Measurements from ENCODE around the gene NDC80.
"Not testable (repeated sequence)": the region's sequence is repeated elsewhere in the genome, so short reads cannot be mapped to it uniquely, and the experiment has no call there.

NDC80 gene

DNA sequence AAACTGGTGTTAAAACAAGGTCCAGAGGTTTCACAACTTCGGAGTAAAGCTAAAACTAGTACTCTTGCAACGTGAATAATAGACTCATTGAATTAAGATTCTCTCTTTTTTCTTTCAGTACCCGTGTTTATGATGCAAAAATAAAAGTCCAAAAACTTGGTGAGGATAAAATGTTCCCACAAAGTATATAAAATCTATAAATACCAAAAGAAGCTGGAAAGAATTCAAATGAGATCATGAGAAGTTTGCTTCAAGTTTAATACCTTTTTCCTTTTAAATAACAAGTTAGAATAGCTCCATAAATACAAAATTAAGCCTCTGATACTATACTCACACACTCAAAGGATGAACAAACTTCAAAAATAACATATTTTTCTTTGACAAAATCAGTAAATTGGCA, 34.1 kb upstream of the NDC80 start:
- H3K9ac ChIP-seq (ENCODE audit: low read depth, low read length) = no peak overlapping the region
- peaks cover 8% of the 10 kb centered on the region; the same call in 1 of the 2 replicates for H3K36me3 ChIP-seq (ENCODE audit: insufficient read depth, low read length)
- no peak overlapping the region for H3K4me3 ChIP-seq (ENCODE audit: low read length)
- H3K27ac ChIP-seq (ENCODE audit: low read depth, low read length) = no peak overlapping the region
- no peaks in the 10 kb centered on the region for H3K27me3 ChIP-seq (ENCODE audit: insufficient read depth, low read length)
- peaks cover 3% of the 10 kb centered on the region; the same call in 1 of the 2 replicates for H3K9me3 ChIP-seq (ENCODE audit: insufficient read depth, low read depth, low read length)
- H3K4me1 ChIP-seq (ENCODE audit: insufficient read depth, low read length) = peaks cover 8% of the 10 kb centered on the region; the same call in 1 of the 2 replicates
- 87% methylated on average over 2 of the region's 3 CpGs for WGBS

DNA sequence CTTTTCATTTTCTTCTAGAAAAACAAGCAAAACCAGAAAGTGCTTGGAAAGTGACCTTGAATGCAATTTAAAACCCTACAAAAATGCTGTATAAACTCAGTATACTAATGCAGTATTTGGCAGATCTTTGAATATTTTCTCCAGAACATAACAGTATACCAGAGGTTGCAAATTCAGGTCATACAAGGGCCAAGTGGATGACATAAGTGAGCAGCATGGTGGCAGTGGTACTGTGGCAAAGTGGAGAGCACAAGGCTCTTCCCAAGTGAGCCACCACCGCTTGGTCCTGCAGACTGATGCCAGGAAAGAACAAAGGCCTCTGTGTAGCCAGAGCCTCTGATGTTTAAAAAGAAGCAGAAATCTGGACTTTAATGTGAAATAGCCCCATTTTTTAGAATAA, 33.1 kb upstream of the NDC80 start:
- 89% methylated on average over 1 of the region's 1 CpG for WGBS

DNA sequence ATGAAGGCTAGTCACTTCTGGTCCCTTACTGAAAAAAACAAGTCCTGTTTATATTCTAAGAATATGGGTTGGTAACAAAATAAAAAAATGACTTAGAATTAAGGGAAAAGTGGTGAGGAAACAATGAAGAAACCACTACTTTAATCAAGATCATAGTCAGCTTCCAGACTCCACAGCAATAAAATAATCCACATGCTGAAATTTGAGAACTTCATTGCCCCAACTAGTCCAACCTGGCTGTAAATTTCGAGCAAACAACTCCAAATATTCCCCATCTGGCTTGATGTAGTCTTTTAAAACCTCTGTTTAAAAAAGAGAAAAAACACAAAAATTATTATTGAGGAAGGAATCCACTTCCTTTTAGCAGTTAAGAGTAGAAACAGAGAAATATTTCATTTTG, 32.5 kb upstream of the NDC80 start:
- 85% methylated on average over 1 of the region's 1 CpG for WGBS

More for the DNA sequence above, 33.1 kb upstream of the NDC80 start:
- H3K36me3 ChIP-seq (ENCODE audit: insufficient read depth, low read length) = peaks cover 8% of the 10 kb centered on the region; the same call in 1 of the 2 replicates
- peaks cover 8% of the 10 kb centered on the region; the same call in 1 of the 2 replicates for H3K4me1 ChIP-seq (ENCODE audit: insufficient read depth, low read length)
- H3K27me3 ChIP-seq (ENCODE audit: insufficient read depth, low read length) = no peaks in the 10 kb centered on the region
- H3K4me3 ChIP-seq (ENCODE audit: low read length) = no peak overlapping the region
- H3K9ac ChIP-seq (ENCODE audit: low read depth, low read length) = no peak overlapping the region
- H3K27ac ChIP-seq (ENCODE audit: low read depth, low read length) = no peak overlapping the region
- H3K9me3 ChIP-seq (ENCODE audit: insufficient read depth, low read depth, low read length) = no peaks in the 10 kb centered on the region

DNA sequence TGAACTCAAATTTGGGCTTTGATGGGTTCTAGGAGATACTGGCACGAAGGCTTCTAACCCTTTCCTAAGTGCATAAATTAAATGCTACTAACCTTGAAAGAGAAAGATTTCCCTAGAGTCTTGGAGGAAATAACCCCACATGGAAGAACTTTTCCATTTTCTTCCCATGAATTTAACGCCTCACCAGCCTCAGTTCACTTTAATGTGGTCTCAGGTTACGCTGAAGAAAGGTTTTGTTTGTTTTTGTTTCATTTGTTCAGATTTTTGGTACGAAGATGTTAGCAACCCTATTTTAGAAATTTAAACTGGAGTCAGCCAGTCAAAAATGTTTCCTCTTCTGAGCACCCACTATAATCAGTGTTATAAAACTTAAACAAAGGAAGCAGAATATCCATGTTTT, 30.8 kb upstream of the NDC80 start:
- Histone ChIP-seq H3K27ac (ENCODE audit: low read depth, low read length) (no peak overlapping the region), H3K36me3 (ENCODE audit: insufficient read depth, low read length) (peaks cover 13% of the 10 kb centered on the region; the same call in 1 of the 2 replicates), H3K9ac (ENCODE audit: low read depth, low read length) (no peak overlapping the region), H3K9me3 (ENCODE audit: insufficient read depth, low read depth, low read length) (no peaks in the 10 kb centered on the region), H3K4me1 (ENCODE audit: insufficient read depth, low read length) (peaks cover 8% of the 10 kb centered on the region; the same call in 1 of the 2 replicates), H3K27me3 (ENCODE audit: insufficient read depth, low read length) (no peaks in the 10 kb centered on the region), H3K4me3 (ENCODE audit: low read length) (no peak overlapping the region)
- 89% methylated on average over 4 of the region's 4 CpGs for WGBS

More for the DNA sequence above, 32.5 kb upstream of the NDC80 start:
- Histone ChIP-seq H3K27ac (ENCODE audit: low read depth, low read length) (no peak overlapping the region), H3K4me1 (ENCODE audit: insufficient read depth, low read length) (peaks cover 8% of the 10 kb centered on the region; the same call in 1 of the 2 replicates), H3K9ac (ENCODE audit: low read depth, low read length) (no peak overlapping the region), H3K4me3 (ENCODE audit: low read length) (no peak overlapping the region), H3K9me3 (ENCODE audit: insufficient read depth, low read depth, low read length) (no peaks in the 10 kb centered on the region), H3K27me3 (ENCODE audit: insufficient read depth, low read length) (no peaks in the 10 kb centered on the region), H3K36me3 (ENCODE audit: insufficient read depth, low read length) (peaks cover 8% of the 10 kb centered on the region; the same call in 1 of the 2 replicates)

DNA sequence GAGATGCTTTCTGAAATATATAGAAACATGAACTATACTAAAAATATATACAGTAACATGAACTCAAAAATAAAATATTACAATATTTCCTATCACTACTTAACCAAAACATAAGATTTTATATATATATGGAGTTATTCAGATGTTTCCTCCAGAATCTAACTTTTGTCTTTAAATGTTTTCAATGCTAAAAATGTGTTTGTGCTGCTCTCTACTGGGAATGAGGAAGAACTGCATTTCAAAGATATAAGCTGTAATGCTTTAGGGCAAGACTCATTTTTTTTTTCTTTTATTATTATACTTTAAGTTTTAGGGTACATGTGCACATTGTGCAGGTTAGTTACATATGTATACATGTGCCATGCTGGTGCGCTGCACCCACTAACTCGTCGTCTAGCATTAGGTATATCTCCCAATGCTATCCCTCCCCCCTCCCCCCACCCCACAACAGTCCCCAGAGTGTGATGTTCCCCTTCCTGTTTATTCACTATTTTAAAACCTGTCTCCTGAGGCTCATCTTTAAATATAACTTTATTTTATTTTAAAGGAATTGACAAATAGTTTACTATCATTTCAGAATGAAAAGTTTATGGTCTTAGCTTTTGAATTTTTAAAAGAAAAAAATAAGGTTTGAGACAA, 29.3 kb upstream of the NDC80 start:
- H3K9ac ChIP-seq (ENCODE audit: low read depth, low read length); H3K4me1 ChIP-seq (ENCODE audit: insufficient read depth, low read length); H3K27me3 ChIP-seq (ENCODE audit: insufficient read depth, low read length); H3K27ac ChIP-seq (ENCODE audit: low read depth, low read length); H3K4me3 ChIP-seq (ENCODE audit: low read length); H3K9me3 ChIP-seq (ENCODE audit: insufficient read depth, low read depth, low read length): not testable (repeated sequence)
- 0% methylated on average over 2 of the region's 3 CpGs for WGBS
- peaks cover 21% of the 10 kb centered on the region for H3K36me3 ChIP-seq (ENCODE audit: insufficient read depth, low read length)

DNA sequence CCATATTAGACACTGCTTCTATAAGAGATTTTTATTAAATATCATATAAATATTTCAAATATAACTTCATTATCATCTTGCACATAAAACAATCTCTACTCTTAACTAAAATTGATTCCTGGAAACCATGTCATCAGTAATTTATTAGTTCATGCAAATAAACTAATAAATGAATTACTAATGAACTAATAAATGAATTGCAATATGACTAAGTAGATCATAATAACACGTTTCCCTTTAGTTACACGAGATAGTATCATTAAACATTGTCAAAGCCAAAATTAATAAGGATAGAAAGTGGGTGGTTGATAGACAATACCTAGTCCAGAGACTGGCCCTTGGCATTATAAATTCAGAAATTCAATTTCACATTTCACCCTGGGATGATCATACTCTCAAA, 26.2 kb upstream of the NDC80 start:
- no peak overlapping the region for H3K27ac ChIP-seq (ENCODE audit: low read depth, low read length)
- H3K27me3 ChIP-seq (ENCODE audit: insufficient read depth, low read length) = no peaks in the 10 kb centered on the region
- H3K4me1 ChIP-seq (ENCODE audit: insufficient read depth, low read length) = peaks cover 8% of the 10 kb centered on the region; the same call in 1 of the 2 replicates
- WGBS = no CpG with 5 or more reads among the region's 2 CpGs
- H3K4me3 ChIP-seq (ENCODE audit: low read length) = no peak overlapping the region
- peaks cover 21% of the 10 kb centered on the region for H3K36me3 ChIP-seq (ENCODE audit: insufficient read depth, low read length)
- no peaks in the 10 kb centered on the region for H3K9me3 ChIP-seq (ENCODE audit: insufficient read depth, low read depth, low read length)
- no peak overlapping the region for H3K9ac ChIP-seq (ENCODE audit: low read depth, low read length)

DNA sequence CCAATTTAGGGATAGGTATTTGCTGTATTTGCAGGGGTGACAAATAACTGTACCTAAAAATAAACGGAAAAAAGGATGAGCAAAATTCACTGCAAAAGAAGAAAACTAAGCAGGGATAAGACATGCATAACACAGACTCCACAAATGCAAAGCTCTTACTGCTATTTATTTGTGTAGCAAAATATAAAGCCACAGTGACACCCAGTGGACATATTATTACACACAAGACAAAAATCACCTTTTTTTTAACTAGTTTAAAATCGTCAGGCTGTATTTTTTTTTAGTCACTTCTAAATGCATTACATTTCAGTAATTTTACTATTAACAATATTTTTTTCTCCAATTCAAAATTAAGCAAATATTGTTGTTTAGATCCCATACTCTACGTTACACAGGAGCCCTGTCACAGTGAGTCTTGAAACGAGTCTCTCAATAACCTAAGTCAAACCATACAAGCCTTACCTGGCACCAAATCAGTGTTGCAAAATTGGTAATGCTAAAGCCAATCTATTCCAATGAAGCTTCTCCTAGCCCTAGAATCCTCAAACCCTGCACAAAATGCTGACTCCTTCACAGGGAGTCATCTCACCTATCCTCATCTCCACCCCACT, 23.8 kb upstream of the NDC80 start:
- H3K9me3 ChIP-seq (ENCODE audit: insufficient read depth, low read depth, low read length) = no peaks in the 10 kb centered on the region
- no peak overlapping the region for H3K9ac ChIP-seq (ENCODE audit: low read depth, low read length)
- peaks cover 37% of the 10 kb centered on the region for H3K36me3 ChIP-seq (ENCODE audit: insufficient read depth, low read length)
- H3K27ac ChIP-seq (ENCODE audit: low read depth, low read length) = no peak overlapping the region
- H3K27me3 ChIP-seq (ENCODE audit: insufficient read depth, low read length) = no peaks in the 10 kb centered on the region
- WGBS = 79% methylated on average over 4 of the region's 4 CpGs
- no peaks in the 10 kb centered on the region for H3K4me1 ChIP-seq (ENCODE audit: insufficient read depth, low read length)
- no peak overlapping the region for H3K4me3 ChIP-seq (ENCODE audit: low read length)

DNA sequence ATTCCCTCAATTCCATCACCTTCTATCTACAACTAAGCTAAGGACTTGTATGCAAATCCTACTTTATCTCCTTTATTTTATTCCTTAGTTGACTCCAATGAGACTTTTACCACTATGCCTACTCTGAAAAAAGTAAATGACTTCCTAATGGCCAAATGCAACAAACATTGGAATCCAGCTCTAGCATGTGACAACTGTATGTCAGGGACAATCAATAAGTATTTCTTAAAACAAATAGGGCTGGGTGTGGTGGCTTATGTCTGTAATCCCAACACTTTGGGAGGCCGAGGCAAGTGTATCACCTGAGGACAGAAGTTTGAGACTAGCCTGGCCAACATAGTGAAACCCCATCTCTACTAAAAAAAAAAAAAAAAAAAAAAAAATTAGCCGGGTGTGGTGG, 21.9 kb upstream of the NDC80 start:
- Histone ChIP-seq H3K9me3 (ENCODE audit: insufficient read depth, low read depth, low read length) (no peaks in the 10 kb centered on the region), H3K4me1 (ENCODE audit: insufficient read depth, low read length) (no peaks in the 10 kb centered on the region), H3K36me3 (ENCODE audit: insufficient read depth, low read length) (peaks cover 44% of the 10 kb centered on the region), H3K27ac (ENCODE audit: low read depth, low read length) (no peak overlapping the region), H3K27me3 (ENCODE audit: insufficient read depth, low read length) (no peaks in the 10 kb centered on the region), H3K9ac (ENCODE audit: low read depth, low read length) (no peak overlapping the region), H3K4me3 (ENCODE audit: low read length) (no peak overlapping the region)
- WGBS = 90% methylated on average over 2 of the region's 2 CpGs

DNA sequence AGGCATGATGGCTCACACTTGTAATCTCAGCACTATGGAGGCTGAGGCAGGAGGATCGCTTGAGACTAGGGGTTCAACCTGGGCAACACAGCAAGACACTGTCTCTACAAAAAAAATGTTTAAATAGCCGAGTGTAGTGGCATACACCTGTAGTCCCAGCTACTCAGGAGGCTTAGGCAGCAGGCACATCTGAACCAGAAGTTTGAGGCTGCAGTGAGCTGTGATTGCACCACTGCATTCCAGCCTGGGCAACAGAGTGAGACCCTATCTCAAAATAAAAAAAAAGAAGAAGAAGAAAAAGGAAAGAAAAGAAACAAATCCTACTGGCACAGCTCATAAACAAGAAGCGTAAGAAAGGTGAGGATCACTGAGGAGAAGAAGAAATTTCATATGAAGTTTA, 19.9 kb upstream of the NDC80 start:
- Histone ChIP-seq H3K27ac (ENCODE audit: low read depth, low read length) (no peak overlapping the region), H3K27me3 (ENCODE audit: insufficient read depth, low read length) (no peaks in the 10 kb centered on the region), H3K4me1 (ENCODE audit: insufficient read depth, low read length) (peaks cover 8% of the 10 kb centered on the region), H3K9me3 (ENCODE audit: insufficient read depth, low read depth, low read length) (no peaks in the 10 kb centered on the region), H3K4me3 (ENCODE audit: low read length) (no peak overlapping the region), H3K9ac (ENCODE audit: low read depth, low read length) (no peak overlapping the region), H3K36me3 (ENCODE audit: insufficient read depth, low read length) (peaks cover 47% of the 10 kb centered on the region)
- 96% methylated on average over 3 of the region's 3 CpGs for WGBS

DNA sequence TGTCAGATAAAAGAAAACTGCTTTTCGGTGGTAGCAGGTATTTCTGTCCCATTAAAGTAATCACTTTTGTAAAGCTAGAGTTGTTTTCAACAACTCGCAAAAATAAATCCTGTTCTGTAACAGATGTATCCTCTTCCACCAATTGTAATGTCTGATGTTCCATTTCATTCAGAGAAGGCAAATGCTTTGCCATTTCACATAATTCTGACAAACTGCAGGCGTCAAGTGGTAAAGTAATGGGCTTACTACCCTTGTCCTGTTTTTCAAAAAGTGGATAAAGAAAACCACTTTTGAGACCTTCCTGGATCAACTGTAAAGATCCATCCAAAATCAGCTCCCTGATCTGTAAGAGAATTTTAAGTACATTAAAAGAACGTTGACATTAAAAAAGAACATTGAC, 16.7 kb upstream of the NDC80 start:
- peaks cover 9% of the 10 kb centered on the region for H3K4me1 ChIP-seq (ENCODE audit: insufficient read depth, low read length)
- no peaks in the 10 kb centered on the region for H3K27me3 ChIP-seq (ENCODE audit: insufficient read depth, low read length)
- H3K36me3 ChIP-seq (ENCODE audit: insufficient read depth, low read length) = peaks cover 38% of the 10 kb centered on the region
- 97% methylated on average over 3 of the region's 4 CpGs for WGBS
- H3K27ac ChIP-seq (ENCODE audit: low read depth, low read length) = no peak overlapping the region
- no peaks in the 10 kb centered on the region for H3K9me3 ChIP-seq (ENCODE audit: insufficient read depth, low read depth, low read length)
- H3K9ac ChIP-seq (ENCODE audit: low read depth, low read length) = no peak overlapping the region
- H3K4me3 ChIP-seq (ENCODE audit: low read length) = no peak overlapping the region

DNA sequence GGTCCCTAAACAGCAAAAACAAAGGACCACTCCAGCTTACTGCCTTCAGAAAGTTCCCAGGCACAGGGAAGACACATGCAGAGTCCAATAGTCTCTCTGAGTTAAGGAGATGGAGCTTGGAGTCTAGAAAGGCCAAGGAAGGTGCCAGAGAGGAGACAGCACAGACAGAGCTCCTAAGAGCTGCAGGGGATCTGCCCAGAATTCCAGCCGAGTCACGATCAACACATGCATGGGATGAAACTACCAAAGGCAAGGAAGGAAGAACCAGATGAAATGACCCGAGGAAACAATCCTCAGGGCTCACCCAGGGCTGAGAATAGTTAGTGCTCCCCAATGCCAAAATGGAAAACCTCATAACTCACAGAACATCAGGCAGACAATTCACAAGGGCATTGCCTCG, 15.5 kb upstream of the NDC80 start:
- Histone ChIP-seq H3K36me3 (ENCODE audit: insufficient read depth, low read length) (peaks cover 30% of the 10 kb centered on the region), H3K4me3 (ENCODE audit: low read length) (no peak overlapping the region), H3K9ac (ENCODE audit: low read depth, low read length) (no peak overlapping the region), H3K27me3 (ENCODE audit: insufficient read depth, low read length) (no peaks in the 10 kb centered on the region), H3K9me3 (ENCODE audit: insufficient read depth, low read depth, low read length) (no peaks in the 10 kb centered on the region), H3K27ac (ENCODE audit: low read depth, low read length) (no peak overlapping the region), H3K4me1 (ENCODE audit: insufficient read depth, low read length) (peaks cover 9% of the 10 kb centered on the region)
- WGBS = 83% methylated on average over 4 of the region's 4 CpGs

Data from HUES64 (cell line).